Measurements from ENCODE around the gene ARMS2.

DNA sequence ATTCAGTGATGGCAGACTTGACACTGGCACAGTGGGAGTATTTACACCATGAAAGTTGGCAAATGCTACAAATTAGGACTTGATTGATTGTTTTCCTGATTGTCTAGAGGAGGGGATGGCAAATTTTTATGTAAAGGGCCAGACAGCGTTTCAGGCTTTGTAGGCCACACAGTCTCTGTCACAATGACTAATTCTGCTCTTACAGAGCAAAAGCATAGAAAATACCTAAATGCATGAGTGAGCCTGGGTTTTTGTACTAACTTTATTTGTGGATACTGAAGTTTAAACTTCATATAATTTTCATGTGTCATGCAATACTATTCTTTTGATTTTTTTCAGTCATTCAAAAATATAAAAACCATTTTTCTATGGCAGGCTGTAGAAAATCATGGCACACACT, 9.0 kb upstream of the ARMS2 start:
- TF ChIP-seq, protein P1, sequence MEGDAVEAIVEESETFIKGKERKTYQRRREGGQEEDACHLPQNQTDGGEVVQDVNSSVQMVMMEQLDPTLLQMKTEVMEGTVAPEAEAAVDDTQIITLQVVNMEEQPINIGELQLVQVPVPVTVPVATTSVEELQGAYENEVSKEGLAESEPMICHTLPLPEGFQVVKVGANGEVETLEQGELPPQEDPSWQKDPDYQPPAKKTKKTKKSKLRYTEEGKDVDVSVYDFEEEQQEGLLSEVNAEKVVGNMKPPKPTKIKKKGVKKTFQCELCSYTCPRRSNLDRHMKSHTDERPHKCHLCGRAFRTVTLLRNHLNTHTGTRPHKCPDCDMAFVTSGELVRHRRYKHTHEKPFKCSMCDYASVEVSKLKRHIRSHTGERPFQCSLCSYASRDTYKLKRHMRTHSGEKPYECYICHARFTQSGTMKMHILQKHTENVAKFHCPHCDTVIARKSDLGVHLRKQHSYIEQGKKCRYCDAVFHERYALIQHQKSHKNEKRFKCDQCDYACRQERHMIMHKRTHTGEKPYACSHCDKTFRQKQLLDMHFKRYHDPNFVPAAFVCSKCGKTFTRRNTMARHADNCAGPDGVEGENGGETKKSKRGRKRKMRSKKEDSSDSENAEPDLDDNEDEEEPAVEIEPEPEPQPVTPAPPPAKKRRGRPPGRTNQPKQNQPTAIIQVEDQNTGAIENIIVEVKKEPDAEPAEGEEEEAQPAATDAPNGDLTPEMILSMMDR (IDR thresholded peaks at IDR 0.05), result no peak
- TF ChIP-seq POLR2A (IDR thresholded peaks at IDR 0.05) (no peak), POLR2AphosphoS5 (IDR thresholded peaks at IDR 0.05) (no peak)

Data from breast epithelium (tissue), 3 donors.